PFSK-1 (cell line): ENCODE measurements around the gene ALG14.

Source experiments
- FOXP2 ChIP-seq: optimal IDR thresholded peaks from 2 replicates; pipeline ENCODE3; 2011; ENCODE audit warnings: borderline replicate concordance, control low read depth, inconsistent platforms; ENCODE audit not compliant: insufficient read depth; ENCODE audit errors: extremely low read length, extremely low read depth
- POLR2AphosphoS5 ChIP-seq: IDR thresholded peaks from 2 replicates; pipeline ENCODE4 v1.6.1; 2012; ENCODE audit warnings: low read depth, mild to moderate bottlenecking, control low read depth, low read length, moderate library complexity
- SIN3A ChIP-seq: IDR thresholded peaks from 2 replicates; pipeline ENCODE4 v1.6.1; 2012; ENCODE audit warnings: mild to moderate bottlenecking, low read length, moderate library complexity, borderline replicate concordance; ENCODE audit not compliant: insufficient read depth
- TAF1 ChIP-seq: IDR thresholded peaks from 2 replicates; pipeline ENCODE4 v1.6.1; 2012; ENCODE audit warnings: low read length, control low read depth, borderline replicate concordance; ENCODE audit not compliant: insufficient read depth
- TF ChIP-seq, protein P1 (sequence below), 2 experiments: IDR thresholded peaks; 2 replicates each; pipeline versions ENCODE4 v1.6.1 to v1.8.0; 2011 to 2012; ENCODE audit warnings: low read depth in 2 of 2, low read length in 2 of 2, control low read depth in 1 of 2, inconsistent platforms in 1 of 2, mild to moderate bottlenecking in 1 of 2, moderate library complexity in 1 of 2; ENCODE audit not compliant: insufficient read depth in 1 of 2

DNA sequence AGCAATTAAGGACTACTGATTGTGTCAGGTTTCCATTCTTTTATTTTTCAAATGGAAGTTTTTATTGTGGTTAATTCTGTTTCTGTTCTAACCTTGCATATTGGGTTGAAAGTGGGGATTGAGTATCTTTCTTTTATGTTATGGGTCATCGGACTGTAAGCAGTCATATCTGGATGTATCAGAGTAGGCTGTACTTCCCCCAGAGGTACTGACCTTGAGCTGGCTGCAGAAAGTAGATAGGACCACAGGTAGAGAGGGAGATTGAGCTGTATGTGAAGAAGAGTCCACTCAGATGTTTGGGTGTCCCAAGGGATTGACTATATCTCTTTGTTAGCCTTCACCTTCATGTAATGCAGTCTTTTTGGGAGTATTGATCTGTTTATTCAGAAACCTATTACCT lies 20.5 kb upstream of the ALG14 start:
- TF ChIP-seq POLR2AphosphoS5 (no peak), SIN3A (no peak), FOXP2 (no peak), TAF1 (no peak)
- TF ChIP-seq, protein P1, sequence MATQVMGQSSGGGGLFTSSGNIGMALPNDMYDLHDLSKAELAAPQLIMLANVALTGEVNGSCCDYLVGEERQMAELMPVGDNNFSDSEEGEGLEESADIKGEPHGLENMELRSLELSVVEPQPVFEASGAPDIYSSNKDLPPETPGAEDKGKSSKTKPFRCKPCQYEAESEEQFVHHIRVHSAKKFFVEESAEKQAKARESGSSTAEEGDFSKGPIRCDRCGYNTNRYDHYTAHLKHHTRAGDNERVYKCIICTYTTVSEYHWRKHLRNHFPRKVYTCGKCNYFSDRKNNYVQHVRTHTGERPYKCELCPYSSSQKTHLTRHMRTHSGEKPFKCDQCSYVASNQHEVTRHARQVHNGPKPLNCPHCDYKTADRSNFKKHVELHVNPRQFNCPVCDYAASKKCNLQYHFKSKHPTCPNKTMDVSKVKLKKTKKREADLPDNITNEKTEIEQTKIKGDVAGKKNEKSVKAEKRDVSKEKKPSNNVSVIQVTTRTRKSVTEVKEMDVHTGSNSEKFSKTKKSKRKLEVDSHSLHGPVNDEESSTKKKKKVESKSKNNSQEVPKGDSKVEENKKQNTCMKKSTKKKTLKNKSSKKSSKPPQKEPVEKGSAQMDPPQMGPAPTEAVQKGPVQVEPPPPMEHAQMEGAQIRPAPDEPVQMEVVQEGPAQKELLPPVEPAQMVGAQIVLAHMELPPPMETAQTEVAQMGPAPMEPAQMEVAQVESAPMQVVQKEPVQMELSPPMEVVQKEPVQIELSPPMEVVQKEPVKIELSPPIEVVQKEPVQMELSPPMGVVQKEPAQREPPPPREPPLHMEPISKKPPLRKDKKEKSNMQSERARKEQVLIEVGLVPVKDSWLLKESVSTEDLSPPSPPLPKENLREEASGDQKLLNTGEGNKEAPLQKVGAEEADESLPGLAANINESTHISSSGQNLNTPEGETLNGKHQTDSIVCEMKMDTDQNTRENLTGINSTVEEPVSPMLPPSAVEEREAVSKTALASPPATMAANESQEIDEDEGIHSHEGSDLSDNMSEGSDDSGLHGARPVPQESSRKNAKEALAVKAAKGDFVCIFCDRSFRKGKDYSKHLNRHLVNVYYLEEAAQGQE (IDR thresholded peaks at IDR 0.05; ENCODE audit: insufficient read depth in 1 of 2, low read depth in 2 of 2, low read length in 2 of 2): no peak
